Muscle layer of colon (tissue), 2 donors: ENCODE results near the gene RFC1.
"Not testable (repeated sequence)": the region's sequence is repeated elsewhere in the genome, so short reads cannot be mapped to it uniquely, and the experiment has no call there.

Experiments used
- H3K27ac ChIP-seq: one replicate; pipeline ENCODE4 v1.7.0; 2013; ENCODE audit warnings: low read depth, mild to moderate bottlenecking, low read length, moderate library complexity
- H3K27me3 ChIP-seq, 2 donors: one replicate each; pipeline ENCODE4 v1.7.0; 2013; ENCODE audit warnings: low read length in 2 of 2, mild to moderate bottlenecking in 2 of 2; ENCODE audit not compliant: insufficient read depth in 2 of 2, control insufficient read depth in 1 of 2
- H3K36me3 ChIP-seq: one replicate; pipeline ENCODE4 v1.7.0; 2013; ENCODE audit warnings: mild to moderate bottlenecking, low read length; ENCODE audit not compliant: insufficient read depth
- H3K4me1 ChIP-seq: one replicate; pipeline ENCODE4 v1.7.0; 2013; ENCODE audit warnings: mild to moderate bottlenecking, low read length; ENCODE audit not compliant: insufficient read depth
- H3K4me3 ChIP-seq, 2 donors: one replicate each; pipeline ENCODE4 v1.7.0; 2013; ENCODE audit warnings: low read length in 2 of 2, low read depth in 1 of 2, mild to moderate bottlenecking in 1 of 2, moderate library complexity in 1 of 2
- H3K9ac ChIP-seq: one replicate; pipeline ENCODE4 v1.7.0; 2013; ENCODE audit warnings: low read length
- H3K9me3 ChIP-seq: one replicate; pipeline ENCODE4 v1.7.0; 2013; ENCODE audit warnings: mild to moderate bottlenecking, low read length
- donor health status: abdominal sarcoma.
- donor health status: Adenocarcinoma of cecum.

Gene RFC1

GRCh38 chr4:39295784-39296183 is 70.4 kb downstream of the RFC1 start:
- H3K9me3 ChIP-seq = no peaks in the 10 kb centered on the region
- H3K27ac ChIP-seq = no peak overlapping the region
- H3K4me1 ChIP-seq = no peaks in the 10 kb centered on the region
- H3K36me3 ChIP-seq = peaks cover 48% of the 10 kb centered on the region
- no peaks in the 10 kb centered on the region for H3K27me3 ChIP-seq
- H3K9ac ChIP-seq = no peak overlapping the region
- no peak overlapping the region for H3K4me3 ChIP-seq

GRCh38 chr4:39292433-39292832 is 73.7 kb downstream of the RFC1 start:
- not testable (repeated sequence) for H3K9ac ChIP-seq, H3K27me3 ChIP-seq, H3K4me1 ChIP-seq, H3K27ac ChIP-seq, H3K9me3 ChIP-seq, H3K4me3 ChIP-seq
- H3K36me3 ChIP-seq = peaks cover 58% of the 10 kb centered on the region

DNA sequence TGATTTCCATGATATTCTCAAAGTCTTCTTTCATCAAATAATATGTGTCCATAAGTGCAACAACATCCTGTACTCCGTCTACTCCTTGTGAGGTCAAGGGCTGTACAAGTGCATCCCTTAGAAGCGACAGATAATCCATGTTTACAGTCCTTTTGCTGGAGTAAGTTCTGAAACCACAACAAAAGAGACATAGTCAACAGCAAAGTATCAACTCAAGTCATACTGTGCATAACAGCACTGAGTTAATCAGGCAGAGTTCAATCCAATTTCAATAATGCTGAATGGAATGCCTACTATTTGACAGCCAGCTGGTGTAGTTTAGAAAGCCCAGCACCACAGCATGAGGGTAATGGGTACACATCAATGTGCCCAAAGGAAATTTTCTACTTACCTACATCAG is 74.5 kb downstream of the RFC1 start:
- H3K36me3 ChIP-seq = peaks cover 65% of the 10 kb centered on the region

GRCh38 chr4:39287223-39287622 is 78.9 kb downstream of the RFC1 start:
- H3K36me3 ChIP-seq = peaks cover 49% of the 10 kb centered on the region
- H3K4me1 ChIP-seq = no peaks in the 10 kb centered on the region
- H3K4me3 ChIP-seq = no peak overlapping the region
- H3K9me3 ChIP-seq = no peaks in the 10 kb centered on the region
- H3K27ac ChIP-seq = no peak overlapping the region
- H3K9ac ChIP-seq = no peak overlapping the region
- H3K27me3 ChIP-seq = no peaks in the 10 kb centered on the region

More for the DNA sequence above, 74.5 kb downstream of the RFC1 start:
- Histone ChIP-seq H3K4me1 (no peaks in the 10 kb centered on the region), H3K9ac (no peak overlapping the region), H3K27me3 (no peaks in the 10 kb centered on the region), H3K9me3 (no peaks in the 10 kb centered on the region), H3K27ac (no peak overlapping the region), H3K4me3 (no peak overlapping the region)

- Histone ChIP-seq H3K27ac (no peak overlapping the region), H3K27me3 (no peaks in the 10 kb centered on the region), H3K4me3 (no peak overlapping the region), H3K9ac (no peak overlapping the region), H3K36me3 (peaks cover 42% of the 10 kb centered on the region), H3K4me1 (no peaks in the 10 kb centered on the region), H3K9me3 (no peaks in the 10 kb centered on the region)
These were observed 79.9 kb downstream of the RFC1 start for GRCh38 chr4:39286263-39286662.

GRCh38 chr4:39285853-39286252 is 80.3 kb downstream of the RFC1 start:
- Histone ChIP-seq H3K4me3 (no peak overlapping the region), H3K36me3 (peaks cover 42% of the 10 kb centered on the region), H3K27me3 (no peaks in the 10 kb centered on the region), H3K27ac (no peak overlapping the region), H3K4me1 (no peaks in the 10 kb centered on the region), H3K9me3 (no peaks in the 10 kb centered on the region), H3K9ac (no peak overlapping the region)

DNA sequence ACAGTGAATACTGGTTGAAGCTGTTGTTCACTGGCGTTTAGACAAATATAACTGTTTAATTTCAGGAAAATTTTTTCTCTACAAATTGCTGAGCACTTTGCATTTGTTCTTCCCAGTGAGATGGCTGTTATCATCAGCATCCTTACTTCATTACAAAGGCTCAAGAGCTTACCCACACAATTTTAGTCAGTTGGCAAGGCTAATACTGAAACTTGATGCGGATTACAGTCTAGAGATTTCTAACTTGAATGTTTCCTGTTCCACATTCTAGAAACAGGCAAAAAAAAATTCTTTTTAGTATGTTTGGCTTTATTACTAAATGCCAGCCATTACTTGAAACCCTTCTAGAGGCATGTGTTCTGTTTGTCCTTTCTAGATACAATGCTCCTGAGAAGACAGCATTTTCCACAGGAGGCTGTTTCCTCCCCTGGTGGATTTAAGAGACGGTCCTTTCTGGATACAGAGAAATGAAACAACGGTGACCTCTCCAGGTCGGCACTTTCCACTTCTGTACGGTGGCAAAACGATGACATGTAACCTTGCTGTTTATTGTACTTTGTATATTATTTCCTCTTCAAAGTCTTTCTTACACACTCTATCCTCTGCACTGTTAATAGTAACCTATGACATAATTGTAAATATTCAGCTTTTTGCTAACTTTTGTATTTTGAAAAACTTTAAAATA is 80.9 kb downstream of the RFC1 start:
- Histone ChIP-seq H3K4me1 (no peaks in the 10 kb centered on the region), H3K27ac (no peak overlapping the region), H3K9ac (no peak overlapping the region), H3K4me3 (no peak overlapping the region), H3K27me3 (no peaks in the 10 kb centered on the region), H3K9me3 (no peaks in the 10 kb centered on the region), H3K36me3 (peaks cover 42% of the 10 kb centered on the region)

GRCh38 chr4:39280770-39281169 is 85.4 kb downstream of the RFC1 start:
- H3K4me1 ChIP-seq = no peaks in the 10 kb centered on the region
- no peak overlapping the region for H3K9ac ChIP-seq
- H3K9me3 ChIP-seq = no peaks in the 10 kb centered on the region
- H3K4me3 ChIP-seq = no peak overlapping the region
- H3K36me3 ChIP-seq = peaks cover 20% of the 10 kb centered on the region
- H3K27ac ChIP-seq = no peak overlapping the region
- no peaks in the 10 kb centered on the region for H3K27me3 ChIP-seq

GRCh38 chr4:39279416-39279815 is 86.7 kb downstream of the RFC1 start:
- Histone ChIP-seq H3K9me3 (no peaks in the 10 kb centered on the region), H3K27me3 (no peaks in the 10 kb centered on the region), H3K36me3 (peaks cover 27% of the 10 kb centered on the region)

DNA sequence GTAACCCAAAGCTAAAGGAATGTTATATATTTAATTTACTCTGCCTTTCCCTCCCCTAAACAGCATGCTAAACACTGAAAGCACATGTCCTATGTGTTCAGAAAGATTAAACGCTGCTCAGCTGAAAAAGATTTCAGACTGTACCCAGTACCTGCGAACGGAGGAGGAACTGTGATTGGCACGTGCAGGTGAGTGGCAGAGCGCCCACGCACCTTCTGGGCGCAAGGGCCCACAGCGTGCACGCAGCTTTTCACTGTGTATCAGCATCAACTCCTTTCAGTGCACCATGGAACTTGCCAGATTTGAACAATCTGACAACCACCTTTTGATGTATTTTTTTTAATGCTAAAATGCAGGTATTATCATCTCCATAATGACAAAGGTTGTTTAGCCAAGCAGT is 87.7 kb downstream of the RFC1 start:
- H3K27ac ChIP-seq = no peak overlapping the region
- H3K9me3 ChIP-seq = no peaks in the 10 kb centered on the region
- H3K4me3 ChIP-seq = no peak overlapping the region
- H3K4me1 ChIP-seq = no peaks in the 10 kb centered on the region
- no peaks in the 10 kb centered on the region for H3K27me3 ChIP-seq
- peaks cover 36% of the 10 kb centered on the region for H3K36me3 ChIP-seq
- no peak overlapping the region for H3K9ac ChIP-seq

More at GRCh38 chr4:39279416-39279815, 86.7 kb downstream of the RFC1 start:
- Histone ChIP-seq H3K27ac (no peak overlapping the region), H3K4me1 (no peaks in the 10 kb centered on the region), H3K4me3 (no peak overlapping the region), H3K9ac (no peak overlapping the region)

- not testable (repeated sequence) for H3K9ac ChIP-seq, H3K4me1 ChIP-seq, H3K4me3 ChIP-seq, H3K27ac ChIP-seq, H3K9me3 ChIP-seq, H3K27me3 ChIP-seq
- peaks cover 44% of the 10 kb centered on the region for H3K36me3 ChIP-seq
These were observed 88.5 kb downstream of the RFC1 start for GRCh38 chr4:39277661-39278060.

- H3K27ac ChIP-seq = no peak overlapping the region
- no peaks in the 10 kb centered on the region for H3K9me3 ChIP-seq
- no peak overlapping the region for H3K9ac ChIP-seq
- H3K27me3 ChIP-seq = no peaks in the 10 kb centered on the region
- no peaks in the 10 kb centered on the region for H3K4me1 ChIP-seq
- no peak overlapping the region for H3K4me3 ChIP-seq
- peaks cover 46% of the 10 kb centered on the region for H3K36me3 ChIP-seq
These were observed 91.7 kb downstream of the RFC1 start for GRCh38 chr4:39274503-39274902.
